ENCODE results near the gene HP1BP3. TPM values are rescaled to one million over a fixed set of nuclear protein-coding genes. Genes with fewer than 3 reads are reported as not detected.

The HP1BP3 gene
- total and polyA plus RNA-seq, 12 donors, result 52.5 to 229 (median 178) TPM

- H3K4me3 ChIP-seq, result peak within 1 kb of the TSS in 3 of 4 donors; percentile 36 to 81 (median 45)
- intact Hi-C loops (cut with DNase I), result no loop called here
- WGBS, 4 donors, result 0 to 1% (median 0%) methylated on average over 6 to 38 of the region's 38 CpGs
- peak; percentile 80 to 94 (median 93) for DNase-seq
- TF ChIP-seq POLR2A (IDR thresholded peaks at IDR 0.05) (peak; percentile 18 to 74), CTCF (IDR thresholded peaks at IDR 0.05) (peak in 5 of 6 experiments; percentile 22 to 36 (median 31))
- peak within 1 kb of the TSS in 4 of 5 donors; percentile 13 to 92 (median 70) for H3K27ac ChIP-seq
- H3K27me3 ChIP-seq, result no peaks in the 10 kb centered on the region
- H3K36me3 ChIP-seq (replicated peaks in 1 of 2), result peaks cover 0 to 11% of the 10 kb centered on the region in 2 donors
- H3K4me1 ChIP-seq (replicated peaks in 1 of 2), result peaks cover 15 to 16% of the 10 kb centered on the region in 2 donors
- H3K9me3 ChIP-seq (replicated peaks in 1 of 3), result no peaks in the 10 kb centered on the region
Measured at GRCh38 chr1:20732588-20733359, 54.3 kb downstream of the HP1BP3 start, which contains the start of gene SH2D5. Gene SH2D5 (minus strand): TSS chr1:20732703. CDS start chr1:20728044, 4,659 bp downstream.

GRCh38 chr1:20732071-20732587, 55.0 kb downstream of the HP1BP3 start:
- WGBS, 4 donors, result 1 to 2% (median 1%) methylated on average over 9 to 55 of the region's 55 CpGs
- peak overlapping the region in 3 of 4 donors; percentile 36 to 81 (median 45) for H3K4me3 ChIP-seq
- no peaks in the 10 kb centered on the region for H3K27me3 ChIP-seq
- H3K36me3 ChIP-seq (replicated peaks in 1 of 2), result peaks cover 0 to 5% of the 10 kb centered on the region in 2 donors
- no peak for TF ChIP-seq POLR2A (IDR thresholded peaks at IDR 0.05)
- TF ChIP-seq CTCF (IDR thresholded peaks at IDR 0.05), result no peak
- H3K9me3 ChIP-seq (replicated peaks in 1 of 3), result no peaks in the 10 kb centered on the region
- peak in 6 of 7 donors; percentile 44 to 63 (median 52) for DNase-seq
- intact Hi-C loops (cut with DNase I), result no loop called here
- peak overlapping the region in 2 of 5 donors; percentile 75 to 92 for H3K27ac ChIP-seq
- peaks cover 15 to 16% of the 10 kb centered on the region in 2 donors for H3K4me1 ChIP-seq (replicated peaks in 1 of 2)

- no peak for TF ChIP-seq POLR2A (IDR thresholded peaks at IDR 0.05)
- no peak for TF ChIP-seq CTCF (IDR thresholded peaks at IDR 0.05)
- peak overlapping the region in 2 of 4 donors; percentile 45 to 81 for H3K4me3 ChIP-seq
- no peaks in the 10 kb centered on the region for H3K9me3 ChIP-seq (replicated peaks in 1 of 3)
- H3K4me1 ChIP-seq (replicated peaks in 1 of 2), result peaks cover 15 to 16% of the 10 kb centered on the region in 2 donors
- intact Hi-C loops (cut with DNase I), result no loop called here
- H3K27me3 ChIP-seq, result no peaks in the 10 kb centered on the region
- no peak overlapping the region for H3K27ac ChIP-seq
- no peaks in the 10 kb centered on the region for H3K36me3 ChIP-seq (replicated peaks in 1 of 2)
- peak in 2 of 7 donors; percentile 26 to 48 for DNase-seq
- WGBS, 4 donors, result 14 to 17% (median 16%) methylated on average over 18 to 62 of the region's 62 CpGs
Measured at GRCh38 chr1:20731057-20731991, 55.8 kb downstream of the HP1BP3 start.
